OCI-LY1 (cell line): ENCODE data around the gene ADGRG3.

Experiments used
- H2AFZ ChIP-seq: fragments of 200-600 bp; sonication (generic), shearing (Covaris generic); 2 replicates; pipeline ENCODE4 v1.6.0; 2014; ENCODE audit warnings: antibody characterized with exemption, mild to moderate bottlenecking, low read length
- H3F3A ChIP-seq: fragments of 200-600 bp; sonication (generic), shearing (Covaris generic); 2 replicates; pipeline ENCODE4 v1.6.0; 2014; ENCODE audit warnings: mild to moderate bottlenecking, antibody characterized with exemption, low read length, moderate library complexity; ENCODE audit not compliant: insufficient read depth
- H3K27ac ChIP-seq: fragments of 200-600 bp; sonication (generic); 2 replicates; pipeline ENCODE4 v1.5.1; 2014; ENCODE audit warnings: low read length, mixed run types, mild to moderate bottlenecking, low read depth; ENCODE audit not compliant: poor library complexity, severe bottlenecking
- H3K27me3 ChIP-seq: fragments of 200-600 bp; sonication (generic); 2 replicates; pipeline ENCODE4 v1.6.0; 2014; ENCODE audit warnings: antibody characterized with exemption, mild to moderate bottlenecking, low read length, moderate library complexity; ENCODE audit not compliant: insufficient read depth
- H3K36me3 ChIP-seq: fragments of 200-600 bp; sonication (generic); 2 replicates; pipeline ENCODE4 v1.6.1; 2014; ENCODE audit warnings: mild to moderate bottlenecking, antibody characterized with exemption, low read length, moderate library complexity, mixed read lengths; ENCODE audit not compliant: insufficient read depth
- H3K4me1 ChIP-seq: fragments of 200-600 bp; sonication (generic); 2 replicates; pipeline ENCODE4 v1.5.1; 2014; ENCODE audit warnings: mild to moderate bottlenecking, low read length, moderate library complexity; ENCODE audit not compliant: insufficient read depth, severe bottlenecking
- H3K4me2 ChIP-seq: fragments of 200-600 bp; sonication (generic), shearing (Covaris generic); 2 replicates; pipeline ENCODE4 v1.6.1; 2014; ENCODE audit warnings: low read length
- H3K4me3 ChIP-seq: fragments of 200-600 bp; sonication (generic); 2 replicates; pipeline ENCODE4 v1.5.1; 2014; ENCODE audit warnings: low read length, low read depth, mild to moderate bottlenecking, mixed read lengths; ENCODE audit not compliant: poor library complexity, severe bottlenecking
- H3K79me2 ChIP-seq: fragments of 200-600 bp; shearing (Covaris generic); 2 replicates; pipeline ENCODE4 v1.6.1; 2016; ENCODE audit warnings: mixed run types, low read length, mixed read lengths; ENCODE audit not compliant: insufficient read depth
- H3K9ac ChIP-seq: fragments of 200-600 bp; sonication (generic), shearing (Covaris generic); 2 replicates; pipeline ENCODE4 v1.6.1; 2014; ENCODE audit warnings: mild to moderate bottlenecking, low read length, mixed read lengths
- H3K9me2 ChIP-seq: fragments of 200-600 bp; sonication (generic), shearing (Covaris generic); 2 replicates; pipeline ENCODE4 v1.6.1; 2014; ENCODE audit warnings: low read depth, mild to moderate bottlenecking, low read length, mixed read lengths
- H3K9me3 ChIP-seq: fragments of 200-600 bp; shearing (Covaris generic); 2 replicates; pipeline ENCODE4 v1.6.1; 2014; ENCODE audit warnings: low read length, mixed read lengths
- H4K20me1 ChIP-seq: fragments of 200-600 bp; sonication (generic), shearing (Covaris generic); 2 replicates; pipeline ENCODE4 v1.6.0; 2016; ENCODE audit warnings: mild to moderate bottlenecking, low read length; ENCODE audit not compliant: insufficient read depth
- CTCF ChIP-seq: fragments of 200-600 bp; sonication (generic), shearing (Covaris generic); IDR thresholded peaks from 2 replicates; pipeline ENCODE4 v1.5.1; 2017; ENCODE audit warnings: mild to moderate bottlenecking, antibody characterized with exemption, low read length, moderate library complexity, mixed read lengths
- EZH2 ChIP-seq: fragments of 200-600 bp; sonication (generic), shearing (Covaris generic); IDR thresholded peaks from 2 replicates; pipeline ENCODE4 v1.8.0; 2017; ENCODE audit warnings: borderline replicate concordance, mixed run types, mild to moderate bottlenecking, antibody characterized with exemption, low read length, moderate library complexity, mixed read lengths

Gene ADGRG3

DNA sequence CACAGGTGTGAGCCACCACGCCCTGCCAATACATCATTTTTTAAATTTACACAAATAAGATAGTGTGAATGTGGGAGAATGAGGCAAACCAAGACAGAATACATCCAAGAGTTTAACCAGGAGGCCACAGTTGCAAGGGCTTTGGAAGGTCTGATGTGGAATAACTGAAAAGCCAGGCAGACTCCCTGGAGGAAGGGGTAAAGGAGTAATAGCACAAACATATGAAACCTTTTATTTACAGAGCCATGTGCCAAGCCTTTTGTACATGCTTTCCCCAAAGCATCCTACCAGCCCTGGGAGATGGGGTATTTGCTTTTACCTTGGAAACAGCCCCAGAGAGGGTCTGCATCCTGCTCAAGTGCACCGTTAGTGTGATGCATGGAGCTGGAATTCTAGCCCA is 4.7 kb downstream of the ADGRG3 start:
- H3K4me3 ChIP-seq, result no peak overlapping the region
- no peaks in the 10 kb centered on the region for H3K27me3 ChIP-seq
- no peak for TF ChIP-seq EZH2
- TF ChIP-seq CTCF, result no peak
- H3F3A ChIP-seq, result no peaks in the 10 kb centered on the region
- H3K9me3 ChIP-seq, result no peaks in the 10 kb centered on the region
- H3K4me1 ChIP-seq, result no peaks in the 10 kb centered on the region
- no peak overlapping the region for H2AFZ ChIP-seq
- H3K79me2 ChIP-seq, result no peaks in the 10 kb centered on the region
- H3K9ac ChIP-seq, result no peak overlapping the region
- H4K20me1 ChIP-seq, result no peaks in the 10 kb centered on the region
- H3K4me2 ChIP-seq, result no peak overlapping the region
- no peaks in the 10 kb centered on the region for H3K36me3 ChIP-seq
- no peak overlapping the region for H3K27ac ChIP-seq
- H3K9me2 ChIP-seq, result no peaks in the 10 kb centered on the region

DNA sequence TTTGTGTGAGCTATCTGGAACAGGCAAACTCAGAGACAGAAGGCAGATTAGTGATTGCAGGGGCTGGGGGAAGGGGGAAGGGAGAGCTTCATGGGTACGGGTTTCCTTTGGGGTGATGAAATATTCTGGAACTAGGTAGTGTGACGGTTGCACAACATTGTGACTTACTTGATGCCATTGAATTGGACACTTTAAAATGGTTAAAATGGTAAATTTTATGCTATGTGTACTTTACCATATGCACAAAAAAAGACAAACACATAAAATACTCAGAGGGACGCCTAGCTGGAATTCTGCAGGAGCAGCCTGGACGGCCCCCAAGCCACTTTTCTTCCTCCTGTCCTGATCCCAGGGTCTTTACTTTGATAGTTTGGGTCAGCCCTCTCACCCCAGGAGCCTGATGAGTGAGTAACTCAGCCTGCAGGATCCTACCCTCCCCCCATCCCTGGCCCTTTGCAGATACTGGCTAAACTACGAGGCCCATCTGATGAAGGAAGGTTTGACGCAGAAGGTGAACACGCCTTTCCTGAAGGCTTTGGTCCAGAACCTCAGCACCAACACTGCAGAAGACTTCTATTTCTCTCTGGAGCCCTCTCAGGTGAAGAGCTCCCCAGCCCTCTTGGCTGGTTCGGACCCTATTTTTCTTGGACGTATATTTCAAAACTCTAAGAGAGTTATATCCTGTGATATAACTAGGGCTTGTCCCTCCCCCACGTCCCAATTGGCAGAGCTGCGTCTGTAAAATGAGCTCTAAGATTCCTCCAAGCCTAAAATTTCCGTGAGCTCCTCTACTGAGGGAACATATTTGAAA is 7.8 kb downstream of the ADGRG3 start:
- H3F3A ChIP-seq, result no peaks in the 10 kb centered on the region
- H2AFZ ChIP-seq, result no peak overlapping the region
- no peaks in the 10 kb centered on the region for H3K4me1 ChIP-seq
- H3K27ac ChIP-seq, result no peak overlapping the region
- H3K79me2 ChIP-seq, result no peaks in the 10 kb centered on the region
- H3K9me3 ChIP-seq, result no peaks in the 10 kb centered on the region
- no peak overlapping the region for H3K9ac ChIP-seq
- no peaks in the 10 kb centered on the region for H3K9me2 ChIP-seq
- no peaks in the 10 kb centered on the region for H4K20me1 ChIP-seq
- no peak overlapping the region for H3K4me3 ChIP-seq
- TF ChIP-seq EZH2, result no peak
- TF ChIP-seq CTCF, result no peak
- no peaks in the 10 kb centered on the region for H3K36me3 ChIP-seq
- H3K27me3 ChIP-seq, result no peaks in the 10 kb centered on the region
- H3K4me2 ChIP-seq, result no peak overlapping the region

- H3K9me3 ChIP-seq, result no peaks in the 10 kb centered on the region
- no peak overlapping the region for H3K4me2 ChIP-seq
- H3K4me1 ChIP-seq, result no peaks in the 10 kb centered on the region
- no peaks in the 10 kb centered on the region for H4K20me1 ChIP-seq
- no peaks in the 10 kb centered on the region for H3K9me2 ChIP-seq
- no peak overlapping the region for H3K9ac ChIP-seq
- H3K36me3 ChIP-seq, result no peaks in the 10 kb centered on the region
- H2AFZ ChIP-seq, result no peak overlapping the region
- H3K27me3 ChIP-seq, result no peaks in the 10 kb centered on the region
- H3K79me2 ChIP-seq, result no peaks in the 10 kb centered on the region
- no peaks in the 10 kb centered on the region for H3F3A ChIP-seq
- H3K4me3 ChIP-seq, result no peak overlapping the region
- no peak overlapping the region for H3K27ac ChIP-seq
- TF ChIP-seq CTCF (no peak), EZH2 (no peak)
These were observed 8.5 kb downstream of the ADGRG3 start for GRCh38 chr16:57676553-57677085.
